Measurements from ENCODE around the gene INTS3. TPM values are rescaled to one million over a fixed set of nuclear protein-coding genes. Genes with fewer than 3 reads are reported as not detected.
"Not testable (repeated sequence)": the region's sequence is repeated elsewhere in the genome, so short reads cannot be mapped to it uniquely, and the experiment has no call there.

INTS3 gene
- total RNA-seq, 1 donor from 2014 or later, result 31.3 TPM

GRCh38 chr1:153711026-153711425, 16.8 kb upstream of the INTS3 start:
- DNase-seq, result no peak

DNA sequence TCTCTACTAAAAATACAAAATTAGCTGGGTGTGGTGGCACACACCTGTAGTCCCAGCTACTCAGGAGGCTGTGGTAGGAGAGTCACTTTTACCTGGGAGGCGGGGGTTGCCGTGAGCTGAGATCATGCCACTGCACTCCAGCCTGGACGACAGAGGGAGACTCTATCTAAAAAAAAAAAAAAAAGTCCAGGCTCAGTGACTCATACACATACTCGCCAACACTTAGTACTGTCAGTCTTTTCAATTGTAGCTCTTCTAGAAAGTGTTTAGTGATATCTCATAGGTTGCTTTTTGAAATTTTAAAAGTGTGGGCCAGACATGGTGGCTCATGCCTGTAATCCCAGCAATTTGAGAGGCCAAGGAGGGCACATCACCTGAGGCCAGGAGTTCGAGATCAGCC, 11.6 kb upstream of the INTS3 start:
- DNase-seq, result not testable (repeated sequence)

DNA sequence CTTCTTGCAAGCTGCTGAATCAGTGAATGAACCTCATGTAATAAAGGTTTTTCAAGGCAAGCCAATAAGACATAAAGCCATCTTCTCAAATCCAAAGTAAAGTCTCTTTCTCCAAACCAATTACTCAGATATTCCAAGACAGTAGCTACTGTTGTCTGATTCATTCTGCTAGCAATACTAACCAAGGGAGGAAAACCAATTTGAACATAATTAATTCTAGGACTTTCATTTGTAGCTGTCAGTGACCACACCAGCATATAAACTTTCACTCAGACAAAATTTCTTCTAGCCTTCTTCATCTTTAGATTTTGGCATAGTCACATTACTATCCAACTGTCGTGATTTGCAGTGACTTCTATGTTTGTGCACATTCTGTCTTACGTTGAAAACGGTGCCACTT, 10.5 kb upstream of the INTS3 start:
- DNase-seq, result no peak

GRCh38 chr1:153723687-153724086, 4.2 kb upstream of the INTS3 start:
- DNase-seq, result no peak

GRCh38 chr1:153724634-153725033, 3.2 kb upstream of the INTS3 start:
- not testable (repeated sequence) for DNase-seq

DNA sequence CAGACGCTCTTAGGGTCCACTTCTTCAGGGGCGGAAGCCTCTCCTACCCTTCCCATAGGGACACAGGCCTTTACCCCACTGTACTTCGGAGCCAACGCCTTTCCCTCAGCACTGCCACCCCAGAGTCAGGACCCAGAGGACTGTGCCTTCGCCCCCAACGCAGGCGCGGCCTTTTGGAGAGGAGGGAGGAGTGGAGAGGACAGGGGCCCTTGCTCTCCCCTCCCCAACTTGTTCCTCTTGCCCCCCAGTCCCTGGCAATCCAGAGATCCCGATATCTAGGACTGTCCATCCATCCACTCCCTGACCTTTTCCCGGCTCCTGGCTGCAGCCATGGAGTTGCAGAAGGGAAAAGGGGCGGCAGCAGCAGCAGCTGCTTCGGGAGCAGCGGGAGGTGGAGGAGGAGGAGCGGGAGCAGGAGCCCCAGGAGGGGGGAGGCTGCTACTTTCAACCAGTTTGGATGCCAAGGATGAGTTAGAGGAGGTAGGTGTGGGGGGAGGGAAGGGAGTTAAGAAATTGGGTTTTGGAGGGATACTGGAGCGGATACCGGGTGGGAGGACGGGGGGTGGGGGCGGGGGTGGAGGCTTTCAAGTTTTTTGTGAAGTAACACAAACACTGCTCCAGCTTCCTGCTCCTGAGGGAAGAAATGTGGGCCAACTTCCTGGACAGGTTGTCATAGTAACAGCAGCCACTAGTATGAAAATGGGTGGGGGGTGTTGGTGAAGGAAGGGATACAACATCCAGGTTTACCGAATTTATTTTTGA, 636 bp downstream of the INTS3 start:
- DNase-seq, result peak; percentile 71

DNA sequence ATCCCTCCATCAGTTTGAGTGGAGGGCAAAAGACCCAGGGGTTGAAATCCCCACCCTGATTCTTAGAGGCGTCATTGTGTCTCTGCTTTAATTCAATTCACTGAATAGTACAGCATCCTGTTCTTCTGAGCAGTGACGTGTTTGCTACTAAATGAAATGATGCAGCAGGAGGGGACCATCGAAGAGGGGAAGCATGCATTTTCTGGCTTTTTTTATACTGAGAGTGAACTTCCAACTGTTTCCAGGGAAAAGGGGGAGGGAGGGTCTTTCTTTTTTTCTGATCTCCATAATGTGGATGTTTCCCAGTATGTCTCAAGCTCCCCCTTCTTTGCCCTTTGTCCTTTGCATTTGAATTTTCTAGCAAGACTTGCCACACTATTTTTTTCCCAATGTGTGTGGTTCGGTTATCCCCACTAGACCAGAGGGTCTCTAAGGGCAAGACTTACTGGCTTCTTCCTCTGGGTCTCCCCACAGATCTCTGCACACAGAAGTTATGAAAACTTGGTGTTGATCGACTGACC, 2.7 kb downstream of the INTS3 start:
- no peak for DNase-seq

- no peak for DNase-seq
Observed at GRCh38 chr1:153733970-153734369, 6.1 kb downstream of the INTS3 start.

GRCh38 chr1:153734396-153735089, 6.7 kb downstream of the INTS3 start:
- DNase-seq, result no peak

DNA sequence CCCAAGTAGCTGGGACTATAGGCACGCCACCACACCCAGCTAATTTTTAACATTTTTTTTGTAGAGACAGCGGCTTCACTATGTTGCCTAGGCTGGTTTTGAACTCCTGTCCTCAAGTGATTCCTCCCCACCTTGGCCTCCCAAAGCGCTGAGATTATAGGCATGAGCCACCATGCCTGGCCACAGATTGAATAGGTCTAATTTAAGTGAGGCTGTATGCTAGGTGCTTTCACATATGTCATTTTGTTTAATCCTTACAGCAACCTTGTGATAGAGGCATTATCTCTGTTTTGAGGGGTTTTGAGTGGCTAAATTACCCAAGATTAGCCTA, 7.2 kb downstream of the INTS3 start:
- no peak for DNase-seq

DNA sequence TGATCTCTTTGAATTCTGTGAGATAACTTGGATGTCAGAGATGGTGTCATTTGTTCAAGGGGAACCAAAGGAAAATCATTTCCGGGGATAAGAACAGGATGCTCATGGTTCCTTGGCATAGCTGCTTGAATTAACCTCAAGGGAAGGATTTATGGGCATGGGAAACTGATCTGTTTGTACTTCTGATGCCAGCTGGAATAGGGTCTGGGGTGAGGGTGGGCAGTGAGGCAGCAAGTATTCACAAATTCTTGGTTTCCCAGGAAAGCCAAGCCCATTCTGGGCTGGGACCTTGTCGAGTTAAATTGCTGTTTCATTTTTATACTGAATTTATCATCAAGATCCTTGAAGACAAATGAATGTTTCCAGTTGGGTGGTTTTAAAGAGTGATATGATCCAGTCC, 14.1 kb downstream of the INTS3 start:
- DNase-seq, result no peak

DNA sequence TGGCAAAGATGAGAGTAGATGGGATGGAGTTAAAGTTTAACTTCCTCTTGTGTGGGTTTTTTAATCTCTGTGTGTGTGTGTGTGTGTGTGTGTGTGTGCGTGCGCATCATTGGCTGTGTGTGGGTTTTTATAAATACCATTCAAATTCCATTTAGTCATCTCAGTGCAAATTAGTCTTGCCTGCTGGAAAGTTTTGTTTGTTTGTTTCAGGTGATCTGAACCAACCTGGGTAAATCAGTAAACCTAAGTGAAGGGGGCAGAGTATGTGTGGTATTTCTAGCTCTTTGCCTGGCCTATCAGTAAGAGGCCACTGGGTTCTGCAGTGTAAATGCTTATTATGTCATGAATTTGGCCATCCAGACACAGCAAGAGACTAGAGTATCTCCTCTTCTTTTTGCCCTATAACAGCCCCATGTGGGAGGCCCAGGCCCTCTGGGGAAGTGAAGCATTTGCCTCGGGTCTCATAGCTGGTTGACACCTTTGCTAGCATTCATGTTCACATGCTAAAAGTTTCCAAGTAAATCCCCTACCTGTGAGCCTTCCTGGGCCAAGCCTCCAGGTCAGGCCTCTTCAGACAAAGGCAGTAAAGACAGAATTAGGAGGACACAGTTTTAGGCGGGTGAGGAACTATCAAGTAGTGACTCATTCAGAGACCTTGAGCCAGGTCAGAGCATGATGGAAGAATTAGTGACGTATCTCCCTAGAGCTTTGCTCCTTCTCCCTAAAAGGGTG, 14.7 kb downstream of the INTS3 start:
- DNase-seq, result no peak

DNA sequence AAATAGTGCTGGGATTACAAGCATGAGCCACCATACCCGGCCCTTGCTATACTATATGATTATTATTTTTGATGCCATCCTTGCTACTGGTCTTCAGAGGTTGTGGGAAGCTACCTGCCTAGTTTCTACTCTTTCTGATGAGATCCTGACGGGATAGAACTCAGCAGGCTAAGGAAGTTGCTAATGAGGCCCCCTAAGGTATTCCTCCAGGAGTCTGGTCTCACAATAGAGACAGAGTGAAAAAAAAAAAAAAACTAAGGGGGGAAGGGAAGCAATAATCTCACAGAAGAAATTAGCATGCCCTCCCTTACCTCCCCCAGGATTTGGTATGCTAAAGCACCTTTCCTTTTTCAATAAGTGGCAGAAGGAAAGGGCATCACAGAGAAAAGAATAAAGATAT, 17.6 kb downstream of the INTS3 start:
- no peak for DNase-seq

GRCh38 chr1:153746174-153746573, 18.3 kb downstream of the INTS3 start:
- DNase-seq, result no peak

DNA sequence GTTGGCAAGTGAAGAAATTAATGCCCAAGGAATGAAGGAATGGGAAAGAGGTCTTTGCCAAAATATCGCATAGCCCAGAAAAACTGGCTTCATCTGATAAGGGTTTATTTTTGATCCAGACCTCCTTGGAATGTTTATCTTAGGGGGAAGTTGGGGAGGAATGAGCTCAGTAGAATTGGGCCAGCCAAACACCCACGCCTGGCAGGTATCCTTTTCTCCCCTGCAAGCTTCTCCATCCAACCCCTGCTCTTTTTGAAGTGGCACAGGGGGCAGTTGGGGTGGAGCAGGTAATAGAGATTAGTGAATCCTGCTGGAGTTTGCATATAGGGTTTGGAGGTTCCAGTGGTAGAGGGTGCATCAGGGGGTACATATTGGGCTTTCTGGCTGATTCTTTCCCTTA, 21.1 kb downstream of the INTS3 start:
- DNase-seq, result no peak

GRCh38 chr1:153749408-153750005, 21.7 kb downstream of the INTS3 start:
- peak; percentile 92 for DNase-seq

DNA sequence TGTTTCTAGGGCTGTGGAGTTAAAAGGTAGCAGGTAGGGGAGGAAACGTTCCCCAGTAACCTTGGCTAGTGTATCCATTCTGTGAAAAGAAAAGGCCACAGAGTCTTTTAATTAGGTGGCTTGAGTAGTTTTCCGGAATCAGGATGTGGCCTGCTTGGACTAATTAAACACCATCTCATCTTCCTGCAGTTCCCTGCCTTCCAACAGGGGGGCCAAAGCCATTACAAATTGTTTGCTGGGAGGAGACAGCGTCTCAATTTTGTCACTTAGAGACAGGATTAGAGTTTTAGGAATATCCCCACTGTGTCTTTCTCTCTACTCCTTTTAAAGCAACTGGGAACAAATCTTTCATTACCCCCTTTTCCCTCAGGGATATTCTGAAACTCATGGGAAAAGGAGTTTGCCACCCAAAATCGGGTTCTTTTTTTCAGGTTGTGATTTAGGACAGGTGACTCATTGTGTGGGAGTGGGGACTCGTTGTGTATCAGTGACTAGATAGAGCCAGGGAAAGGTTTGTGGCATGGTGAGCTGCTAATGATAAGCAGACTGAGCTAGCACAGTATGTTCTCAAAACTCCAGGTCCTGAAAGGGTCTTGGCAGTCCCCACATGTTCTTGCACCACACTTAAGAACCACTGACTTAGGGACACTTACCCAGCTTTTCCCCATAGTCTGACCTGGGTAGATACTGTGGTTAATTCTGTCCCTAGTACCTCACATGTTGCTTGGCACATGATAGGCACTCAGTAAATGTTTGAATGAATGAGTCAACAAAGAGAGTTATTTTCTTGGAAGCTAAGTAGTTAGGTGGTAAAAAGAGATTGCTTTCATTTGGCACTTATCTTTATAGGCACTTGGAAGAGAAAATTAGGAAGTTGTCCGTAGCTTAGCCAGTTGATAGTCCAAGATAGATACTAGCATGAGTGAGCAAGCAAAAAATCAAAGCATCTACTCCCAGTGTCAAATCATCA, 22.5 kb downstream of the INTS3 start:
- peak; percentile 58 for DNase-seq

DNA sequence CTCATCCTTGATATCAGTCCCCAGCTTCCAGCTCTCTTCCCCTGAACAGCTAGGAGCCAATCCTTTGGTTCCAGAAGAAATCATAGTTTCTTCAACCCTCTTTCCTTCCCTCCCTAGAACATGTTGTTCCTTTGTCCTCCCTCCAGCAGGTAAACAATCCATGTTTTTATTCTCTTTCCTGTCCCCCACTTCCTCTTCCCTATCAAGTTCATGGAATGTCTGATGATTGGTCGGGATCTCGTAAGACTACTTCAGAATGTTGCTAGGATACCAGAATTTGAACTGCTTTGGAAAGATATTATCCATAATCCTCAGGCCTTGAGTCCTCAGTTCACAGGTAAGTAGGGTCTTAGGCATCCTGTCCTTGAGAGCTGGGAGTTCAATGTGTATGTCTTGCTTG, 24.2 kb downstream of the INTS3 start:
- peak; percentile 76 for DNase-seq

DNA sequence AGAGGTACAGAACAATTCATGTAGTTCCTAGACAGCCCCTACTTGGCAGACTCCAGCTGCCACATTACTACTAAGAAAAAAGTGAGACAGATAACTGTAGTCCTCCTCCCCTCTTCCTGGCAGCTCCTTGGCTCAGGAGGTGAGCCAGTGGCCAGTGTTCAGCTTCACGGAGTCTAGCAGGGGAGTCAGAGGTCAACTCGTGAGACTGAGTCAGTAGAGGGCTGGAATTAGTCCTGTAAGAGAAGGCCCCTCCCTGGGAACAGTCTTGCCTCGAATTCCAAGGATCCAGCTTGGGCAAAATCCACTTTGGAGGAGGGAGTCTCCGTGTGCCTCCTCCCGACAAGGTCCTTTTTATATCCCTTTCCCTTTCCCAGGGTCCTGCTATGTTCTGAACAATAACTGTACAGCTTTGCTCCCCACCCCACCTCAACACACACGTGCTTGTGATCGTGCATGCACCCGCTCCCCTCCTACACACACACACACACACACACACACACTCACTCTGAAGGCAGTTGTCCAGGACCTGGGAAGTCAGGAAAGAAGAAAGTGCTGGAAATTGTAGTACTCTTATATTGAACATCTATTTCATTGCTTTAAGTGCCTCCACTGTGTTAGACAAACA, 24.8 kb downstream of the INTS3 start:
- peak; percentile 81 for DNase-seq

DNA sequence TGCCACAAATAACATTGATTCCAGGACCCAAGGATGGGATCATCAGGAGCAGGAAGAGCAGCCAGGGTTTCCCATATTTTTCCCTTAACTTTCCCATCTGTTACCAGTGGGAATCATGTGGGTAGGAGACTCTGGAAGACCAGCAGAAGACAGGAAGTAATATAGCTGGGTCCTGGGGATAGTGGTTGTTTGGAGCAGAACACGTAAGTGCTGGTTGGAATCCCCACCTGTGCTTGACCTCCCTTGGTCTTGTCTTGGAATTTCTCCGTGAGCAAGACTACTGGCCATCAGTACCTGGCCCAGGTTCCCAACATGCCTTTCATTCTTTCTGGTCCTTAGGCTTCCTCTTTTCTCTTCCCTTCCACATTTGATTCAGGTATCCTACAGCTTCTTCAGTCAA, 26.4 kb downstream of the INTS3 start:
- DNase-seq, result no peak

DNA sequence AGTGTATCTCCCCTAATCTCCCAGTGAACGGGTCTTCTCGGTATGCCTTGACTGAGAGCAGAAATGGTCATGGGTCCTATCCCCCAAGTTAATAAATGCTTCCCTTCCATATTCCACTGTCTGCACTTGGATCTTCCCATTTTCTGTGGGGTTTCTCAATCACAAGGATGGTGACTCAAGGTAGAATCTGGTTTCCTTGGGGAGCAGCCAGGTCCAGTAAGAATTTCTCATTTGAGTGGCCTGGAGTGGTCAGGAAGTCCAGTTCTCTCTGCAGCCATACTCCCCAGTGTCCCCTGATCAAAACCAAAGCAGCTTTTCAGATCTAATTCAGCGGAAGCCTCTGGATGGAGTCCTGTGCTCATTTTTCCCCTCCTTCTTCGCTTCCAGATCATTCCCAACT, 32.6 kb downstream of the INTS3 start:
- DNase-seq, result no peak

Data from dermis blood vessel endothelial cell (primary cell).